Measurements from ENCODE around the gene NSF.
"Not testable (repeated sequence)": the region's sequence is repeated elsewhere in the genome, so short reads cannot be mapped to it uniquely, and the experiment has no call there.

- TF ChIP-seq, protein P1, sequence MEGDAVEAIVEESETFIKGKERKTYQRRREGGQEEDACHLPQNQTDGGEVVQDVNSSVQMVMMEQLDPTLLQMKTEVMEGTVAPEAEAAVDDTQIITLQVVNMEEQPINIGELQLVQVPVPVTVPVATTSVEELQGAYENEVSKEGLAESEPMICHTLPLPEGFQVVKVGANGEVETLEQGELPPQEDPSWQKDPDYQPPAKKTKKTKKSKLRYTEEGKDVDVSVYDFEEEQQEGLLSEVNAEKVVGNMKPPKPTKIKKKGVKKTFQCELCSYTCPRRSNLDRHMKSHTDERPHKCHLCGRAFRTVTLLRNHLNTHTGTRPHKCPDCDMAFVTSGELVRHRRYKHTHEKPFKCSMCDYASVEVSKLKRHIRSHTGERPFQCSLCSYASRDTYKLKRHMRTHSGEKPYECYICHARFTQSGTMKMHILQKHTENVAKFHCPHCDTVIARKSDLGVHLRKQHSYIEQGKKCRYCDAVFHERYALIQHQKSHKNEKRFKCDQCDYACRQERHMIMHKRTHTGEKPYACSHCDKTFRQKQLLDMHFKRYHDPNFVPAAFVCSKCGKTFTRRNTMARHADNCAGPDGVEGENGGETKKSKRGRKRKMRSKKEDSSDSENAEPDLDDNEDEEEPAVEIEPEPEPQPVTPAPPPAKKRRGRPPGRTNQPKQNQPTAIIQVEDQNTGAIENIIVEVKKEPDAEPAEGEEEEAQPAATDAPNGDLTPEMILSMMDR (IDR thresholded peaks at IDR 0.05): not testable (repeated sequence)
- not testable (repeated sequence) for TF ChIP-seq POLR2AphosphoS5 (IDR thresholded peaks at IDR 0.05; ENCODE audit: insufficient read depth in 1 of 2, low read depth in 1 of 2)
These were observed 72.7 kb downstream of the NSF start for GRCh38 chr17:46663123-46663522.
